ENCODE data around the gene HOXD13. TPM values are rescaled to one million over a fixed set of nuclear protein-coding genes. Genes with fewer than 3 reads are reported as not detected.

HOXD13 gene
- total RNA-seq, 1 donor from 2014 or later, result not detected

DNA sequence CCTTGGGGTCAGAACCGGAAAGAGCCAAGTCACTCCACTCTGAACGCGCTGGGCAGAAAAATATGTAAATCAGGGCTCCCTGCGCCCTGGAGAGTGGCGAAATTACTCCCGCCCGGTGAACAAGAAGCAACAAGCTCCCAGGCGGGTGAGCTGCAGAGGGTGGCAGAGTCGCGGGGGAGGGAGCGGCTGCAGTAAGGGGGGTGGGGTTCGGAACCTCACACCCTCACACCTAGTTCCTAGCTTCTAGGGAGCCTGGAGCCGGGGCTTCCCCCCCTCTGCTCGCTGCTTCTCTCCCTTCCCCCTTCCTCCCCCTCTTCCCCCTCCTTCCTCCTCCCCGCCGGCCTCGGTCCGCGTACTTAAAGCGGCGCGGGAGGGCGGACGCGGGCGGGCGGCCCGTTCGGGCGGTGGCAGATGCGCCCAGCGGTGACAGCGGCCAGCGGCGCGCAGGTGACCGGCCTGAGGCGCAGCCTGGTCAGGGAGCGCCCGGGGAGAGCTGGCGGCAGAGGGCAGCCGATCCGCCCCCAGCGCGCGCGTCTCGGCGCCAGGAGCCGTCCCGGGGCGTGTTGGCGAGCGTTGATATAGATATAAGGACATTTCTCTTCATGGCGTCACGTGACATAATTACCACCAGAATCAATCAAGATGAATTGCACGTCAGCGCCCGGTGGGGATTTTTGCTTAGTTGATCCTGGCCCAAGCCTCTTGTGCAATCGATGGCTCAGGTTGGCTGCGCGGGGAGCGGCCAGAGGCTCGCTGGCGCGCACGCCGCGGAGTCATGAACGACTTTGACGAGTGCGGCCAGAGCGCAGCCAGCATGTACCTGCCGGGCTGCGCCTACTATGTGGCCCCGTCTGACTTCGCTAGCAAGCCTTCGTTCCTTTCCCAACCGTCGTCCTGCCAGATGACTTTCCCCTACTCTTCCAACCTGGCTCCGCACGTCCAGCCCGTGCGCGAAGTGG, 14.3 kb downstream of the HOXD13 start, which contains the start of gene HOXD11:
TSS of gene HOXD11 (plus strand) at position 700 of the 959 bp plus-strand sequence. CDS start at position 776, 76 bp downstream.
- no peaks in the 10 kb centered on the region for H3K36me3 ChIP-seq (ENCODE audit: control insufficient read depth, insufficient read depth, low read length)
- TF ChIP-seq, protein P1, sequence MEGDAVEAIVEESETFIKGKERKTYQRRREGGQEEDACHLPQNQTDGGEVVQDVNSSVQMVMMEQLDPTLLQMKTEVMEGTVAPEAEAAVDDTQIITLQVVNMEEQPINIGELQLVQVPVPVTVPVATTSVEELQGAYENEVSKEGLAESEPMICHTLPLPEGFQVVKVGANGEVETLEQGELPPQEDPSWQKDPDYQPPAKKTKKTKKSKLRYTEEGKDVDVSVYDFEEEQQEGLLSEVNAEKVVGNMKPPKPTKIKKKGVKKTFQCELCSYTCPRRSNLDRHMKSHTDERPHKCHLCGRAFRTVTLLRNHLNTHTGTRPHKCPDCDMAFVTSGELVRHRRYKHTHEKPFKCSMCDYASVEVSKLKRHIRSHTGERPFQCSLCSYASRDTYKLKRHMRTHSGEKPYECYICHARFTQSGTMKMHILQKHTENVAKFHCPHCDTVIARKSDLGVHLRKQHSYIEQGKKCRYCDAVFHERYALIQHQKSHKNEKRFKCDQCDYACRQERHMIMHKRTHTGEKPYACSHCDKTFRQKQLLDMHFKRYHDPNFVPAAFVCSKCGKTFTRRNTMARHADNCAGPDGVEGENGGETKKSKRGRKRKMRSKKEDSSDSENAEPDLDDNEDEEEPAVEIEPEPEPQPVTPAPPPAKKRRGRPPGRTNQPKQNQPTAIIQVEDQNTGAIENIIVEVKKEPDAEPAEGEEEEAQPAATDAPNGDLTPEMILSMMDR (IDR thresholded peaks at IDR 0.05; ENCODE audit: insufficient read depth, low read length, severe bottlenecking), result no peak
- DNase-seq (ENCODE audit: low read depth) (peak; percentile 61), FAIRE-seq (no peak)
- peak within 1 kb of the TSS; percentile 31 for H3K4me3 ChIP-seq (ENCODE audit: low read depth, low read length)
- peaks cover 75% of the 10 kb centered on the region for H3K27me3 ChIP-seq (ENCODE audit: control insufficient read depth, insufficient read depth, low read length)

DNA sequence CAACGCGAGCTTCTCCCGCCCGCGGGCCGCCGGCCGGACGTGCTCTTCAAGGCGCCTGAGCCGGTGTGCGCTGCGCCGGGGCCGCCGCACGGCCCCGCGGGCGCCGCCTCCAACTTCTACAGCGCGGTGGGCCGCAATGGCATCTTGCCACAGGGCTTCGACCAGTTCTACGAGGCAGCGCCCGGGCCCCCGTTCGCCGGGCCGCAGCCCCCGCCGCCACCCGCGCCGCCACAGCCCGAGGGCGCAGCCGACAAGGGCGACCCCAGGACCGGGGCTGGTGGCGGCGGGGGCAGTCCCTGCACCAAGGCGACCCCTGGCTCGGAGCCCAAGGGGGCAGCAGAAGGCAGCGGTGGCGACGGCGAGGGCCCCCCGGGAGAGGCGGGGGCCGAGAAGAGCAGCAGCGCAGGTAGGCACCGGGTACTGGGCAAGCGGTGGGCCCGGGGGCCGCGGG, 15.2 kb downstream of the HOXD13 start:
- no peak overlapping the region for H3K4me3 ChIP-seq (ENCODE audit: low read depth, low read length)

DNA sequence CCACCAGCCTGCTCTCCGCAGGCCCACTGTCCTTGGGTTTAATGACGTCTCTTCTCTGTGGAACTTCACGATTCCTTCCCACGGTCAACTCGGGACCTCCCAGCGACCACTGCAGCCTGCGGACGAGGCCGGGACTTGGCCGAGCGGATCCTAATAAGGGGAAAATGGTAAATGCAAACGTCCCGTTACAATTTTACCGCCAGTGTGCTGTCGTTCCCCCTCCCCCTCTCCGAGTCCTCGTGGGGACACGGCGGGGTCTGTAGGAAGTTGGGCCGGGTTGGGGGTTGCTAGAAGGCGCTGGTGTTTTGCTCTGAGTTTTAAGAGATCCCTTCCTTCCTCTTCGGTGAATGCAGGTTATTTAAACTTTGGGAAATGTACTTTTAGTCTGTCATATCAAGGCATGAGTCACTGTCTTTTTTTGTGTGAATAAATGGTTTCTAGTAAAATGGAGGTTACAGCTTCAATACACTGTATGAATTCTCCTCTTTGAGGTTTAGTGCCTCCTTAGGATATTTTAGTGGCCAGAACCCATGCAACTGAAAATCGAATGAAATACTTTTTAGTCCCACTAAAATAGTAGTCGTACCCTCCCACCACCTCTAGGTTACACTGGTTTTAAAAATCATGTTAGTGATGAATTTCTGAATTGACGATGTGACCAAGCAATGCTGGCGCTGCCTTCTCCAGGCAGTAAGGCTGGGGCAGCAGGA, 16.8 kb downstream of the HOXD13 start:
- H3K4me3 ChIP-seq (ENCODE audit: low read depth, low read length), result no peak overlapping the region
- no peaks in the 10 kb centered on the region for H3K36me3 ChIP-seq (ENCODE audit: control insufficient read depth, insufficient read depth, low read length)
- DNase-seq (ENCODE audit: low read depth) (no peak), FAIRE-seq (no peak)
- peaks cover 76% of the 10 kb centered on the region for H3K27me3 ChIP-seq (ENCODE audit: control insufficient read depth, insufficient read depth, low read length)
- TF ChIP-seq, protein P1 (IDR thresholded peaks at IDR 0.05; ENCODE audit: insufficient read depth, low read length, severe bottlenecking), result no peak

More for the DNA sequence above, 15.2 kb downstream of the HOXD13 start:
- Histone ChIP-seq H3K36me3 (ENCODE audit: control insufficient read depth, insufficient read depth, low read length) (no peaks in the 10 kb centered on the region), H3K27me3 (ENCODE audit: control insufficient read depth, insufficient read depth, low read length) (peaks cover 78% of the 10 kb centered on the region)
- no peak for FAIRE-seq
- TF ChIP-seq, protein P1 (IDR thresholded peaks at IDR 0.05; ENCODE audit: insufficient read depth, low read length, severe bottlenecking), result no peak
- no peak for DNase-seq (ENCODE audit: low read depth)

DNA sequence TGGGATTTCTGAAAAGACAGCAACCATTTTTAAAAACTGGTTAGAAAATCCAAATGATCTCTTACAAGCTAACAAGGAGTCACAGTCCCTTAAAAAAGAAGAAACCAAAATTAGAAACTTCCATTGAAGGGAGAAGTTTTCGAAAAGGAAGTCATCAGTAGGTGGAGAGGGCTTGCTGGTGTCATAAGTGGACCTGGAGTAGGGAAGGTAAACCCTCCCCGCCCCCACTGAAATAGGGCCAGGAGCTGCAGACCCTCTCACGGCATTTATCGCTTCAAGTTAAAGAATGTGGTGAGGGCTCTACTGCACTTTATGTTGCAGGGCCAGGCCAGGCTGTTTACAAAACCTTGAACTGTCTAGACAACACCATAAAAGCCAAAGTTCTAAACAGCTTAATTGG, 17.4 kb downstream of the HOXD13 start:
- Histone ChIP-seq H3K4me3 (ENCODE audit: low read depth, low read length) (no peak overlapping the region), H3K27me3 (ENCODE audit: control insufficient read depth, insufficient read depth, low read length) (peaks cover 76% of the 10 kb centered on the region), H3K36me3 (ENCODE audit: control insufficient read depth, insufficient read depth, low read length) (no peaks in the 10 kb centered on the region)
- TF ChIP-seq, protein P1 (IDR thresholded peaks at IDR 0.05; ENCODE audit: insufficient read depth, low read length, severe bottlenecking), result no peak
- FAIRE-seq (no peak), DNase-seq (ENCODE audit: low read depth) (no peak)

DNA sequence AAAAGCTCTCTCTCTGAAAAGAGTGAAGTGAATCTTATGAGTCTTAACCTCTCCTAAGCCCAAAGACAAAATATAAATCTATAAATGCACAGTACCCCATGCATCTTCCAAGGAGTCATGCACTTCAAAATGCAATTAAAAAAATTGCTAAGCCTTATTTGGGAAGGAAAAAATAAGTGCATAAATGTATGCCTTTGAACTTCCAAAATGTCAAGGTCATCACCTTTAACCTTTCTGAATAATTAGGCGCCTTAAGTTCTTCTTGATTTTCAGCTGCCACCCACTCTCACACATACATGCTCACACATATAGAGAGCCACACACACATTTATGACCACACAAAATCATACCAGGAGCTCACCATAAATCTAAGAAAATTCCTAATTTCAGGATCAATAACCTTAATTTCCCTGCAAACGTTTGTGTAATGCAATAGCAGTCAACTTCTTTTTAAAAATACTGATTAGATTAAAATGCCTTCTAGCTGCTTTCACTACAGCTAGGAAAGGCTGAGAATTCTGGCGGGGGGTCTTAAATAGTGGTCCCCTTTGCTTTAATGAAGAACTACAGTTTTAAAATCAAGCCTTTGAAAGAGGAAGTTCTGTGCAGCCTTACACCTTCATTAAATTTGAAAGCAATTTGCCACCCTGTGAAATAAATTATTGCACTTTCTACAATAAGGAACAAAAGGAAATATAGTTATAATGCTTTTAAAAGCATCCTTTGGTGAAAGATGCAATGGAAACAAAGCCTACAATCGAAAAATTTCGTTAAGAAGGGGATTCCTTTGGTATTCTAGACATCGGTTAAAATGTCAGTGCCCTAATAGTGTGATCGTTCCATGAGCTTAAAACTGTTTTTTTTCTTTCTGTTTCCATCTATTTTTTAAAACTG, 18.1 kb downstream of the HOXD13 start:
- TF ChIP-seq, protein P1 (IDR thresholded peaks at IDR 0.05; ENCODE audit: insufficient read depth, low read length, severe bottlenecking), result no peak
- peaks cover 74% of the 10 kb centered on the region for H3K27me3 ChIP-seq (ENCODE audit: control insufficient read depth, insufficient read depth, low read length)
- no peak for DNase-seq (ENCODE audit: low read depth)
- FAIRE-seq, result no peak
- no peaks in the 10 kb centered on the region for H3K36me3 ChIP-seq (ENCODE audit: control insufficient read depth, insufficient read depth, low read length)
- H3K4me3 ChIP-seq (ENCODE audit: low read depth, low read length), result no peak overlapping the region

Measured in bronchial epithelial cell (primary cell).